ENCODE results near the gene KIFC1.

DNA sequence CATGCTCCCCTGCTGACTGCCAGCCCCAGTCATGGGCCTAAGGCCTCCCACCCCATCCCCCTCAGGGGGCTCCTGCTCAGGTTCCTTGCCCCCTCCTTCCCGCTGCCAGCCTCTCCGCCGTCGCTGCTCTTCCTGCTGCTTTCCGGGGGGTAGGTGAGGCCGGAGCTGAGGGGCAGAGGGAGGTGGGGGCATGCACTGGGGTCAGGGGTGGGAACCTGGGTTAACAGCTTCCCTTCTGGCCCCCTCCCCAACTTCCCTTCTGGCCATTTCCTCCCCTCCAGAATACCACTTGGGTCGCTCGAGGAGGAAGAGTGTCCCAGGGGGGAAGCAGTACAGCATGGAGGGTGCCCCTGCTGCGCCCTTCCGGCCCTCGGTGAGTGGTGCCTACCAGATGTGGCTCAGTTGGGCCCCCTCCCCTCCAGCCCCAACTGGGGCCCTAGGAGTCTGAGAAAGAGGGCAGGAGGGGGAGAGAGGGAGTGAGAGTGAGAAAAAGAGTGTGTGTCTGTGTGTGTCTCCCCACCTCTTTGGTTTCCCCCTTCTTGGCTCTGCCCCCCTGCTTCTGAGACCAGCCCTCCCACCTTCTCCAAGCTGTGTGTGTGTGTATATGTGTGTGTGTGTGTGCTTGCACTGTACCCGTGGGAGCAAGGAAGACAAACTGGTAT is 40.4 kb downstream of the KIFC1 start:
- TF ChIP-seq POLR2A (IDR thresholded peaks at IDR 0.05; ENCODE audit: low read depth, low read length): no peak
- TF ChIP-seq, protein P1, sequence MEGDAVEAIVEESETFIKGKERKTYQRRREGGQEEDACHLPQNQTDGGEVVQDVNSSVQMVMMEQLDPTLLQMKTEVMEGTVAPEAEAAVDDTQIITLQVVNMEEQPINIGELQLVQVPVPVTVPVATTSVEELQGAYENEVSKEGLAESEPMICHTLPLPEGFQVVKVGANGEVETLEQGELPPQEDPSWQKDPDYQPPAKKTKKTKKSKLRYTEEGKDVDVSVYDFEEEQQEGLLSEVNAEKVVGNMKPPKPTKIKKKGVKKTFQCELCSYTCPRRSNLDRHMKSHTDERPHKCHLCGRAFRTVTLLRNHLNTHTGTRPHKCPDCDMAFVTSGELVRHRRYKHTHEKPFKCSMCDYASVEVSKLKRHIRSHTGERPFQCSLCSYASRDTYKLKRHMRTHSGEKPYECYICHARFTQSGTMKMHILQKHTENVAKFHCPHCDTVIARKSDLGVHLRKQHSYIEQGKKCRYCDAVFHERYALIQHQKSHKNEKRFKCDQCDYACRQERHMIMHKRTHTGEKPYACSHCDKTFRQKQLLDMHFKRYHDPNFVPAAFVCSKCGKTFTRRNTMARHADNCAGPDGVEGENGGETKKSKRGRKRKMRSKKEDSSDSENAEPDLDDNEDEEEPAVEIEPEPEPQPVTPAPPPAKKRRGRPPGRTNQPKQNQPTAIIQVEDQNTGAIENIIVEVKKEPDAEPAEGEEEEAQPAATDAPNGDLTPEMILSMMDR (conservative IDR thresholded peaks at IDR 0.05; ENCODE audit: low read depth, low read length): no peak
- no peak for TF ChIP-seq RAD21 (IDR thresholded peaks at IDR 0.05; ENCODE audit: low read length)
- TF ChIP-seq, protein P2, sequence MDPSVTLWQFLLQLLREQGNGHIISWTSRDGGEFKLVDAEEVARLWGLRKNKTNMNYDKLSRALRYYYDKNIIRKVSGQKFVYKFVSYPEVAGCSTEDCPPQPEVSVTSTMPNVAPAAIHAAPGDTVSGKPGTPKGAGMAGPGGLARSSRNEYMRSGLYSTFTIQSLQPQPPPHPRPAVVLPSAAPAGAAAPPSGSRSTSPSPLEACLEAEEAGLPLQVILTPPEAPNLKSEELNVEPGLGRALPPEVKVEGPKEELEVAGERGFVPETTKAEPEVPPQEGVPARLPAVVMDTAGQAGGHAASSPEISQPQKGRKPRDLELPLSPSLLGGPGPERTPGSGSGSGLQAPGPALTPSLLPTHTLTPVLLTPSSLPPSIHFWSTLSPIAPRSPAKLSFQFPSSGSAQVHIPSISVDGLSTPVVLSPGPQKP (IDR thresholded peaks at IDR 0.05; ENCODE audit: borderline replicate concordance, low read depth, low read length): no peak
- TF ChIP-seq NFE2L2 (IDR thresholded peaks at IDR 0.05; ENCODE audit: low read depth, low read length): no peak
- no peak for TF ChIP-seq CEBPB (IDR thresholded peaks at IDR 0.05; ENCODE audit: low read depth, low read length)
- TF ChIP-seq MAZ (IDR thresholded peaks at IDR 0.05; ENCODE audit: borderline replicate concordance, low read depth, low read length): no peak
